Adipose tissue (tissue), 3 donors: ENCODE measurements around the gene FARSA. TPM values are rescaled to one million over a fixed set of nuclear protein-coding genes. Genes with fewer than 3 reads are reported as not detected.
"Not testable (repeated sequence)": the region's sequence is repeated elsewhere in the genome, so short reads cannot be mapped to it uniquely, and the experiment has no call there.

Experiments
- H3K27ac ChIP-seq: one replicate; pipeline ENCODE4 v1.5.1; 2013; ENCODE audit warnings: low read depth, low read length
- WGBS, 3 donors: extraction: QIAGEN DNeasy Blood & Tissue Kit; methylation state at CpG; one replicate each; pipeline ENCODE4 v1.1.7; 2013; 5-methylcytosine and 5-hydroxymethylcytosine counted together
- polyA plus RNA-seq, 3 donors: library from polyadenylated mRNA; stranded (reverse); fragments of 200-250 nt; gene quantifications; one replicate each; pipeline ENCODE4 v1.2.3, GENCODE V29; 2013
- donor health status: healthy with polysubstance abuse.
- donor health status: Bipolar disorder and iron deficiency.
- donor health status: healthy.

Gene FARSA
- polyA plus RNA-seq, 3 donors = 34.0 to 47.6 (median 35.0) TPM

GRCh38 chr19:12913851-12914690 is 19.4 kb downstream of the FARSA start:
- WGBS, 3 donors = 34 to 70% (median 38%) methylated on average over 12 of the region's 12 CpGs
- H3K27ac ChIP-seq = no peak overlapping the region

GRCh38 chr19:12913011-12913561 is 20.4 kb downstream of the FARSA start:
- 3 to 9% (median 6%) methylated on average over 22 of the region's 22 CpGs for WGBS, 3 donors
- peak overlapping the region; percentile 42 for H3K27ac ChIP-seq

- 36 to 51% (median 50%) methylated on average over 4 of the region's 4 CpGs for WGBS, 3 donors
- H3K27ac ChIP-seq = no peak overlapping the region
Measured at GRCh38 chr19:12912571-12912970, 20.9 kb downstream of the FARSA start.

GRCh38 chr19:12907166-12907565 is 26.3 kb downstream of the FARSA start:
- WGBS, 3 donors = 77 to 89% (median 88%) methylated on average over 9 of the region's 9 CpGs
- no peak overlapping the region for H3K27ac ChIP-seq

GRCh38 chr19:12899891-12900518 is 33.5 kb downstream of the FARSA start:
- 88 to 93% (median 93%) methylated on average over 10 of the region's 10 CpGs for WGBS, 3 donors

GRCh38 chr19:12896460-12896859 is 37.1 kb downstream of the FARSA start:
- WGBS, 3 donors = 93 to 97% (median 96%) methylated on average over 14 to 17 of the region's 17 CpGs
- no peak overlapping the region for H3K27ac ChIP-seq

More at GRCh38 chr19:12899891-12900518, 33.5 kb downstream of the FARSA start:
- H3K27ac ChIP-seq = no peak overlapping the region

GRCh38 chr19:12893582-12893981 is 39.9 kb downstream of the FARSA start:
- H3K27ac ChIP-seq = no peak overlapping the region
- WGBS, 3 donors = 91 to 96% (median 95%) methylated on average over 5 of the region's 5 CpGs

GRCh38 chr19:12891553-12892021 is 41.9 kb downstream of the FARSA start:
- H3K27ac ChIP-seq = no peak overlapping the region
- WGBS, 3 donors = 5 to 8% (median 7%) methylated on average over 19 to 26 of the region's 26 CpGs

- no peak within 1 kb of the TSS for H3K27ac ChIP-seq
- 0% methylated on average over 49 of the region's 49 CpGs for WGBS, 3 donors
Measured at GRCh38 chr19:12890787-12891552, 42.5 kb downstream of the FARSA start, which contains the start of gene GCDH. GCDH (plus strand) TSS chr19:12891160; CDS start chr19:12891305, 145 bp downstream.

GRCh38 chr19:12890299-12890786 is 43.2 kb downstream of the FARSA start:
- not testable (repeated sequence) for H3K27ac ChIP-seq

GRCh38 chr19:12888006-12888603 is 45.4 kb downstream of the FARSA start:
- 69 to 77% (median 73%) methylated on average over 5 of the region's 5 CpGs for WGBS, 3 donors
- H3K27ac ChIP-seq = no peak overlapping the region

More at GRCh38 chr19:12890299-12890786, 43.2 kb downstream of the FARSA start:
- 29 to 37% (median 33%) methylated on average over 10 of the region's 10 CpGs for WGBS, 3 donors

GRCh38 chr19:12886969-12887747 is 46.4 kb downstream of the FARSA start, which contains the start of gene KLF1:
KLF1 (minus strand) TSS chr19:12887201; CDS start chr19:12887140, 61 bp downstream.
- no peak within 1 kb of the TSS for H3K27ac ChIP-seq
- 70 to 73% (median 73%) methylated on average over 17 of the region's 17 CpGs for WGBS, 3 donors

- no peak overlapping the region for H3K27ac ChIP-seq
- WGBS, 3 donors = 72 to 77% (median 76%) methylated on average over 5 of the region's 5 CpGs
Measured at GRCh38 chr19:12886651-12886968, 46.9 kb downstream of the FARSA start.

GRCh38 chr19:12885749-12886650 is 47.5 kb downstream of the FARSA start:
- no peak overlapping the region for H3K27ac ChIP-seq
- WGBS, 3 donors = 7 to 10% (median 10%) methylated on average over 42 to 53 of the region's 53 CpGs

GRCh38 chr19:12884926-12885748 is 48.4 kb downstream of the FARSA start:
- no peak overlapping the region for H3K27ac ChIP-seq
- WGBS, 3 donors = 2 to 5% (median 3%) methylated on average over 60 to 73 of the region's 73 CpGs

- WGBS, 3 donors = 61 to 75% (median 74%) methylated on average over 12 of the region's 12 CpGs
- H3K27ac ChIP-seq = no peak overlapping the region
Measured at GRCh38 chr19:12884627-12884925, 48.9 kb downstream of the FARSA start.
